Non-pigmented ciliary epithelial cell (primary cell): Measurements from ENCODE around the gene FHIT.

ENCODE experiments used
- DNase-seq: peaks from one replicate; pipeline ENCODE4 v3.0.0-alpha.2; 2010; ENCODE audit warnings: low read depth

The FHIT gene

DNA sequence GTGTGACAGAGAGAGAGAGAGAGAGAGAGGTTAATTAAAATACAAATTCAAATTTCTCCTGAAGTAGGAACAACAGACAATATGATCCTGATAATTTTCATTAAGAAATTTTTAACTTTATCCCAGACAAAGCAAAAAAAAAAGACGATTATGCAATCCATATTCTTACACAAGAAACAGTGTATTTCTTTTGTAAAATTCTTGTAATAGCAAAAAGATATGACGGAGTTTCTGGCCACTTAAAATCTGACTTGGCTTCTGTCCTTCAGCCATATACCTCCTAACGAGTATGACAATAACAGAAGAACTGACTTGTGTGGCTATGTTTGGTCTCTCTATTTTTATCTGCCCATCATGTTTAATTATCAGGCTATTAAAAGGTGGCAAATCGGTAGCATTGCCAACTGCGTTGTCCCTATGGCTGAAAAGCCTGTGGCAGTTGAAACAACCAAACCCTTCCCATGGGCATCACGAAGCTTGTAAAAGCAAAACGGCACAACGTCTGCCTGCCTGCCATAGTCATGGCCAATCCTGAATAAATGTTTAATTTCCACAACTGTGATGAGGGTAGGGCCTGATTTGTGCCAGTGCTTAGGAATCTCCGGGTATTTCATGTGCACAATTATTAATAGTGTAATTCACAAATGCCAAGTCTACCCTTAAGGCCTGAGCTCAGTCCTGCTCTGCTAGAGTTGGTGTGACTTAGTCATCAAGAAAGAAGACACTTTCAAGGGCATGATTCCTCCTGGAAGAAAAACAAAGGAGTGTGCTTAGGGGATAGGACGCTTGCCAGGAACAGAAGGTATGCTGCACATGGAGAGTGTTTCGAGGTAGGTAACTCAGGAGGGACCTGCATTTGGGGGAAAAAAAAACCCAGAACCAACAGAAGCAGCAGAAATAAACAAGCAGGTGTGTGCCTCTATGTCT lies 1090.2 kb downstream of the FHIT start:
- no peak for DNase-seq

GRCh38 chr3:60160111-60160821 lies 1091.0 kb downstream of the FHIT start:
- no peak for DNase-seq

DNA sequence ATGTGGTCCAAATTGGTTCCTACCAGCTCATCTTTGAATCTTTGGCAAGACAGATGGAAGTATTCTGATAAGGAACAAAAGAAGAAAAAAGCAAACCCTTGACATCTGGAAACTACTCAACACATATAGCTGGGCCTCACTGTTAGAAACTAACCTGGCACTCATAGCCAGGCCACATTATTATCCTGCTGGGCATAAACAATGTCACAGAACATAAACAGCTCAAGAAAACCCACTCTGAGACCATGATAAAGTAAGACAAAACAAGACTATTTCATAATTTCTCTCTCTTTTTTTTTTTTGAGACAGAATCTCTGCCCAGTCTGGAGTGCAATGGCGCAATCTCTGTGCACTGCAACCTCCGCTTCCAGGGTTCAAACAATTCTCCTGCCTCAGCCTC lies 1093.2 kb downstream of the FHIT start:
- DNase-seq: no peak

- DNase-seq: no peak
Observed at GRCh38 chr3:60154011-60154410, 1097.2 kb downstream of the FHIT start.

- no peak for DNase-seq
Observed at GRCh38 chr3:60153221-60153999, 1097.8 kb downstream of the FHIT start.

GRCh38 chr3:60149501-60149900 lies 1101.8 kb downstream of the FHIT start:
- DNase-seq: no peak

- no peak for DNase-seq
Observed at GRCh38 chr3:60147249-60147950, 1103.9 kb downstream of the FHIT start.

- DNase-seq: no peak
Observed at GRCh38 chr3:60146121-60146520, 1105.1 kb downstream of the FHIT start.

GRCh38 chr3:60144071-60144470 lies 1107.2 kb downstream of the FHIT start:
- no peak for DNase-seq

DNA sequence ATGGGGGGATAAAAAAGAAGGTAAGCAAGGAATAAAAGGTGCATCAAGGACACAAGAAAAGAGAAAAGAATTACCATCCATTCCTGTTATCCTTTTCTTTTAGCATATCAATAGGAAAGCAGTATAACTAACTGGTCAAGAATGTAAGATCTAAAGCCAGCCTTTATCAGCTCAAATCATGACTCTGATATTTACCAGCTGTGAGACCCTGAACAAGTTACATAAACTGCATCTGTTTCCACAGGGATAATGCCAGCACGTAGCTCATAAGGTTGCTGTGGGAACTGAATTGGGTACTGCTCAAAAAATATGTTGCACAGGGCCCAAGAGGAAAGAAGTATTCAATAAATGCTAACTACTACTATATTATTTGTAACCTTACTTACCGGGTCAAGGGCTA lies 1109.2 kb downstream of the FHIT start:
- DNase-seq: no peak

- DNase-seq: no peak
Observed at GRCh38 chr3:60140160-60140559, 1111.1 kb downstream of the FHIT start.

GRCh38 chr3:60136601-60137000 lies 1114.7 kb downstream of the FHIT start:
- DNase-seq: no peak

- DNase-seq: no peak
Observed at GRCh38 chr3:60135474-60135873, 1115.8 kb downstream of the FHIT start.

DNA sequence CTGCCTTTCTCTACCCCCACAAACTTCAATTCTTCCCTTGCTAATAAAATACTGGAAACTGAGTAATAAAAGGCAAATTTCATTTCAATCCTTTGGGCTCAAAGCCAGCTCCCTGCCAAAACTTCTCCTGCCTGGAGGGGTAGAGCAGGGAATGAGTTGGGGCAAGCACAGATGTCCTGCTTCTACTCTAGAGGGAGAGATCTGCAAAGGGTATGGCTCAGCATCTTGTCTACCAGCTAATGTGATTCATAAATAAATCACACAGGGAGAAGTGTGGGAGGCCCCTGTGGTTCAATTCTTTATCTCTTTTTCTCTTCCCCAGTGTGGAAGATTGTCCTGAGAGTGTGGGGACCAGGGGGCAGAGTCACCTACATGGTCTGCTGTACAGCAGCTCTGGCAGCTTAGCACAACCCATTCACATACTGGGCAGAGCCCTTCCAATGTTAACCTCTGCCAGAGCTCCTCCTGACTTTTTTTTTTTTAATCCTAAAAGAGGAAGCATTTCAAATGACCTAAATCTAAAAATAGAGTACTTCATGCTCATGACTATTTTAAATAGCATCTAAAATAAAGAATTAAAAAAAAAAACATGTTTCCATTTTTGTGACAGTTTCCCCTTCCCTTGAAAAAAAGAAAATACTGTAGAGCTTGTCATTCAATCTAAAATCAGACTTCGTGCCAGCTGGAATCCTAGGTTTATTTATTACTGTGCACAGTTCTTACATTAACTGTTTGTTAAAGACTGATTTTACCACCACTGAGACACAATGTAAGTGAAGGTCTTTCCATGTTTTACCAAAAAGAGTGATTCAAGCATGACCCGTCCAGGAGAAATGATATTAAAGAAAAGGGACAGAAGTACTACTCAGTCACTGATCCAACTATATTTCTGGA lies 1117.7 kb downstream of the FHIT start:
- no peak for DNase-seq

GRCh38 chr3:60131618-60132017 lies 1119.6 kb downstream of the FHIT start:
- no peak for DNase-seq

- no peak for DNase-seq
Observed at GRCh38 chr3:60126511-60127304, 1124.5 kb downstream of the FHIT start.

DNA sequence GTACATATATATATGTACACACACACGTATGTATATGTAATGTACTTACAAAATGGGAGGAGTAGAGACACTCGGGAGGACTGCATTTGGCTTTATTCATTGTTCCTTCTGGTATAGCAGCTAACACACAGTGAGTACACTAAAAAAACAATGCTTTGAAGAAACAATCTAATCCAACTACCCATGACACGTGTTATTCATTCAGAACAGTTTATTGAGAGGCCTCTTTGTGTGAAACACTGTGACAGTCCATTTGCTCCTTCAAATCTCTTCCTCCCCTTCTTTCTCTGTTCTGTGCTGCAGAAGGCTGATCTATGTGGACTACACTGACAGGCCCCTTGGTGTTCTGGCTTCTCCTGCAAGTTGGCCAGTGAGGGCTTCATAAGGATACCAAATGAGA lies 1125.6 kb downstream of the FHIT start:
- no peak for DNase-seq

DNA sequence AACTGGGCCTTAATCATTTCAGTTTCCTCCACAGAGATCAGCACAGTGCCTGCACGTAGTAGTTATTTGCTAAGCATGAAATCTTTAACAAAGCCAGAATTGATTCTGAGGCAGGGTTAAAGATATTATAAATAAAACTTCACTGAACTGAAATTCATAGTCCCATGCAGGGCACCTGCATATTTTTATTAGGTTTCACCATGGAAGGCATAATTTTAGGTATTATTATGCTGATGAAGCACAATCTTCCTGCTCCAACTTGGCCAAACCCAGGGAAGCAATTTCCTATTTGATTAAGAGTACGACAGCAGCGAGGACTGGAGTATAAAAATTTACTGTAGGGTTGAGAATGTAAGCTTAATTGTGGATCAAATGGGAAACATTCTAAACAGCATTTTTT lies 1131.0 kb downstream of the FHIT start:
- DNase-seq: no peak

- DNase-seq: no peak
Observed at GRCh38 chr3:60114191-60114590, 1137.1 kb downstream of the FHIT start.

DNA sequence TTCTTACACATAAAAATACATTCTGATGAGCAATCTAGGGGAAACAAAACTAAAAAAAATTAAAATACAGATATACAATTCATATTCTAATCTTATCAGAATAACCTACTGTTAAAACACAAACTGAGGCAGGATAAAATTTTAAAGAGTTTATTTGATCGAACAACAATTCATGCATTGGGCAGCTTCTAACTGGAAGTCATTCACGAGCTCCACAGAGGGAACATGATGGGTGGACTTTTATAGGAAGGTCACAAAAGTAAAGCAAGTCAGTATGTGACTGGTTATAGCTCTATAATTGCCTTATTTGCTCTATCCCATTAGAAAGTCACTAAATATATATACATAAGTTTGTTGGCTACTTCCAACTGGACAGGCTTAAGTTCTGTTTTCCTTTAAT lies 1144.0 kb downstream of the FHIT start:
- no peak for DNase-seq
